ENCODE results near the gene TFB2M.

The TFB2M gene

DNA sequence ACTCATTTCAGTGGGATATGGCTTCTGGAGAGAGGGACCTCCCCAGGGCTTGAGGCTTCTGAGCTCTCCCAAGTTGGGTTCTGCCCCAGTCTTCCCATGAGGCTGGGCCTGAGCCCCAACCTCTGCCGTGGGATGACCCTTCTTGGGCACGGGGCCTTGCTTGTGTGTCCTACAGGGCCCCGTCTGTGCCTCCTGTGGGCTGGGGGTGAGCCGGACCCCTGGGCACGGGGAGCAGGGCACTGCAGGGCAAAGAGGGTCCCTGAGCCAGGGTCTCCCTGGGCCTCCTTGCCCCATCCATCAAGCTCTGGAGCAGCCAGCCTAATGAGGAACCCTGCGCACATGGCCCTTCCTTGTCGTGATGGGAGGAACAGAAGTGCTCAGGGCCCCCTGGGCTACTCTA is 53.8 kb downstream of the TFB2M start:
- DNase-seq = no peak

DNA sequence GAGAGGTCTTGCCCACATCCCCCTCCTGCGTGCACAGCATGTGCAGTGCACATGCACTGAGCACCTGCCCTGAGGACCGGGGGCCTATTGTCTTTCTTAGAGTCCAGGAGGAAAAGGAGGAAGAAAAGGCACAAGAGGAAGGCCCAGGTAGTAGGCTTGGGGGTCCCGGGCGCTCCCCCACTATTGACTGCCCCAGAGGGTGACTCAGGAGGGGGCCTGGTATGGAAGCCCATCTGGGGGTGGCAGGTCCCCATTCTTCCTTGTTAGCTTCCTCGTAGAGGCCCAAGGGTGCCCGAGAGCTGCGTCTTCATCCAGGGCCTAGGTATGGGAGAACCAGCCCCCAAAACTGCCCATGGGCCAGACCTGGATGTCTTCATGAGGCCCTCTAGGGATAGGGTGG is 54.9 kb downstream of the TFB2M start:
- DNase-seq = no peak

DNA sequence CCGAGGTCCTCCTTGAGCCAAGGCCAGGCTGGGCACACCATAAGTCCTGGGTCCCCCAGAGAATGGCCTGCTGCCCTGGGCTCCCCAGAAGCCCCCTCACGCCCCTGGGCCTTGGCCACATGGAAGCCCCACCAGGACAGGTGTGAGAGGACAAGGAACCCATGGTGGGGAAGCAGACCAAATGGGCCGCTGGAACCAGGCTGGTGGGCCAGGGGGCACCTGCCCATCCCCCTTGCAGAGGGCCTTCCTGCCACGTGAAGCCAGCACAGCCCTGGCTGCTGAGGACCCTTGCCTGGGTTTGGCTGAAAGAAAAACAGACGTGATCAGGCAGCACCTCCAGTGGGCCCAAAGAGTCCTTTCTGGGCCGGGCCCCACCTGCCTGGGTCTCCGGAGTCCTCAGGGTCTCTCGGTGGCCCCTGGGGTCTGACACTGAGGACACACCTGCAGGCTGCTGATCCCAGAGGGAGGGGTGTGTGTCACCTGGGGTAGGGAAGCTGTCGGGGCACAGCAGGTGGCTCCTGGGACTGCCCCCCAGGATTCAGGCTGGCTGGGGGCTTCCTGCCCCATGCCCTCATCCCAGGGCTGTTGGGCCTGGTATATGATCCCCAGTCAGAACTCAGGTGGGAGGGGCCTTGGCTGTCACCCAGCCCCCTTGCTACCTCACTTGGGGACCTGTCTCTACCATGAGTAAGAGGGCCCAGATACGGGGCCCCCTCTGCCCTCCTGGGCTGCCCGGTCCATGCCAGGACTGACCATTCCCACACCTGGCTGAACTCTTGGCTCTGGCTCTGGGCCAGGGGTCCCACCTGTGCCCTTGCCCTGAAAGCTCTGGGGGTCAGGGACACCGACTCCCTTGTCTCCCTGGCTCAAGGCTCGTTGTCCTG is 55.7 kb downstream of the TFB2M start:
- DNase-seq = no peak

DNA sequence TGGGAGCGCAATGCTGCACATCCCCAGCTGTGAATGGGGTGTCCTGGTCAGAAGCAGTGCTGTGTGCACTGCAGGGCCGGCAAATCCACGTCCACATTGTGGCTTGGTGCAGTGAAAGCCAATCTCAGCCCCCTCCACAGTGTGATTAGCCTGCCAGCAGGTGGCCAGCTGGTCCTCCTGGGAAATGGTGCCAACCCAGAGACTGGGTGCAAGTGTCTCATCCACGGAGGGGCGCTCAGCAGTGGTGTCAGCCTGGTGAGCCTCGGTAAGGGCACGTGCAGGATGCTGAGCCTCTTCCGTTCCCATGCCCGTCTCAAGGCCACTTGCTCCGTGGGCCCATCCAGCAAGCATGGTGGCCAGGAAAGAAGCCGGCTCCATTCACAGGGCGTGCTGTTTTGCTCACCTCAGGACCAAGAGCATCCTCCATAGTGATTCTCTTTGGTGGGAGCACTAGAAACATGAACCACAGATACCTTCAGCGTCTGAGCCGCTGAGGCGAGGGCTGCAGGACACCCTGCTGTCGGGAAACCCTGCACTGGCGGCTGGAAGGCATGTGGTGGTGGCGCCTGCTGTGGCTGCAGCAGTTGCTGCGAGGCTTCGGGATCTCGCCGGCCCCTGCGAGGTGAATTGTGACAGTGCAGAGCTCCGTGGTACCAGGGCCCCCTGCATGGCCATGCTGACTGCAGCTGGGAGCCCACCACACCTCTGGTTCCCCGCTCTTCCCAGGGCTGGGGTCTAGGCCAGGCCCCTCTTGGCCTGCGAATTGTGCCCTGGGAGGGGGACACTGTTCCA is 57.0 kb downstream of the TFB2M start:
- DNase-seq = no peak

DNA sequence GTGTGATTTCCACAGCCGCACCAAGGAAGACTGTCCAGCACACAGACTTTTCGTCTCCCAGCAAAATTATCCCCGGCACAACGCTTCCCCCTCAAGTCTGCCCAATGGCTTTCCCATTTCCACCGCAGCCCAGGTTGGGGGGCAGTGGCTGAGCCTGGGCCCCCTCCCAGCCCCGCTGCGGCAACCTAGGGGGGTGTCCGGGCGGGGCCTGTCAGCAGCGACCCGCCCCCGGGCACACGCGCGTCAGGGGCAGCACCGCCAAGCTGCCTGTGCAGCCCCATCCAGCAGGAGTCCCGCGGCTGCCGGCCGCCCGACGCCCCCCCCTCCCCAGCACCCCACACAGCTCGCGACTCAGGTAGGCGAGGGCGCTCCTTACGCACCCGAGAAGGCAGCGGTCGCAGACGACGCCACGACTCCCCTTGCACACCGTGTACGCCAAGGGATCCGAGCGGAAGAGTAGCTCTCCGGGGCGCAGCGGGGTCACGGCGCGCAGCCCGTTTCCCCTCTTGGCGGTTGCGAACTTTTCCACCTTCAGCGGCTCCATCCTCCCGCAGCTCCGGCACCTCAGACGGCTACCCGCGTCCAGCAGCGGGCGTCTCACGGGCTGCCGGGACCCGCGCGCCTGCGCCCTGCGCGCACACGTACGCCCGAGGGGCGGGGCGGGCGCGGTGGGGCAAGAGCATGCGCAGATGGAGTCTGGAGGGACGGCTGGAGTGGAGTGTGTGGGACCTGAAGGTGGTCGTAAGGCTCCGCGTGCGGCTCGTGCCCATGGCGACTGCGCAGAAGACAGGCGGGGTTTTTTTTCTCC is 59.2 kb downstream of the TFB2M start, which contains the start of gene SMYD3:
Gene SMYD3, minus strand, starts transcription at position 606 of the 808 bp plus-strand sequence.
- peak; percentile 77 for DNase-seq

DNA sequence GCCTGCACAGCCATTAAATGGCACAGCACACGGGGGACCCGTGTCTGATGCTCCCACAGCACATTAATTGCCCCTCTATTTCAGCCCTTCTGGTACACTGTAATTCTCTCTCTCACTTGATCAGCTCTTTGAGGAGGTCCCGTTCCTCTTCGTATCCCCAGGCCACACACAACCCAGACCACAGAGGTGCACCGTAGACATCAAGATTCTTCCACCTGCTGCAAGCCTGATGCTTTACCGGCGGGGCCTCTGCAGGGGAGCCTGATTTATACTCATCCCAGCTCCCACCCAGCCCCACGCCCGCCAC is 59.7 kb downstream of the TFB2M start:
- DNase-seq = no peak

DNA sequence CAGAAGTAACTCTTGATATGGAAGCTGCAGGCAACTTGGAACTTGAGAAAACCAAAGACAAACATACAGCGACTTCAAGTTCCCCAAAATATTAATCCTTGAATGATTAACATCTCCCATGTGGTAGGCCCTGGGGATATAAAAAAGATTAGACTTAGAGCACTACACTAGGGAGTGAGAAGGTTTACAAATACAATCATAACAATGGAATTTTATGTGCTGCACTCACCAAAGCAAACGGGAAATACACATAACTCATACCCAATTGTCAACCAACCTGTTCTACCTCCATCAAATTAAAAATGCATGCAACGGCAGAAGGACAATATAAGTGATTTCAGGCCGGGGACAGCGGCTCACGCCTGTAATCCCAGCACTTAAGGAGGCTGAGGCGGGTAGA is 62.7 kb downstream of the TFB2M start:
- no peak for DNase-seq

DNA sequence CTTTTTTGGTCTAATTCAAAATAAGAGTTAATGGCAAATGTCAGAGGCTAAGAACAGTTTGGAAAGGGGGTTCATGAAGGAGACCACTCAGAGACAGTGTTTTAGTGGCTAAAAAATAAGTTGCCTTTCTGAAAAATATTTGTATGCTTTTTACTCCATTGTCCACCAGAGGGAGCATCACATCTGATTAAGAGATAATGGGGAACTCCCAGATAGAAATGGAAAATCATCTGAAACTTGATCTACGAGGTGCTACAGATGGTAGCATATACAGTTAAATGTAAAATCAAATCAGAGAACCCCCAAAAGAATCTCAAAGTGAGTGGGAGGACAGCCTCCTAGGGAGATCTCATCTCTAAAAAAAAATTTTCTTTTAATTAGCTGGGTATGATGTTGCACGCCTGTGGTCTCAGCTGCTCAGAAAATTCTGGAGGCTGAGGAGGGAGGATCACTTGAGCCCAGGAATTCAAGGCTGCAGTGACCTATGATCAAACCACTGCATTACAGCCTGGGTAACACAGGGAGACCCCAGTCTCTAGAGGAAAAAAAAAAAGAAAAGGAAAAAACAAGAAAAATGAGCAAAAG is 68.6 kb downstream of the TFB2M start:
- DNase-seq = peak; percentile 59

DNA sequence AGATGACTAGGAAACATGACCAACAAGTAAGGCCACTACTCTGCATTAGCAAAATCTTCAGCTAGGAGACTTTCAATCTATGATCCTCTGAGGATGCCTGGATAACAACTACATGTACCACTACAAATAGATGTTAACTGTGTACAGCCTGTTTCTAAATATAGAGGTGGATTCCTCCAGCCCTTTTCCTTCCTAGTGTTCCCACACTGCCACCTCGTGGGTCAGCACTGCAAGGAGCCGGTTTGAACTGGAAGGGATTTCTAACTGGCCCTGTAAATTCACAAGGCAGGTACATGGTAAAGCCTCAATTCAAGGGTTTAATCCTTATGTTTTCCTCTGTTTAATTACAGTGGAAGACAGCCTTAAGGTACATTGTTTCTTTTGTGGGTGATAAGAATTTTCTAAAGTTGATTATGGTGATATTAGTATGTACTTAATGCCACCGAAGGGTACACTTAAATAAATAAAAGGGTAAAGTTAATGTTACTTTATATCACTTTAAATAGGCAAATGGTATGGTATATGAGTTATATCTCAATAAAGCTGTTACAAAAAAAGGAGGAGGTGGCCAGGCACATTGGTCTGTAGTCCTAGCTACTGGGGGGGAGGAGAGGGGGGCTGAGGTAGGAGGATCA is 73.3 kb downstream of the TFB2M start:
- no peak for DNase-seq

DNA sequence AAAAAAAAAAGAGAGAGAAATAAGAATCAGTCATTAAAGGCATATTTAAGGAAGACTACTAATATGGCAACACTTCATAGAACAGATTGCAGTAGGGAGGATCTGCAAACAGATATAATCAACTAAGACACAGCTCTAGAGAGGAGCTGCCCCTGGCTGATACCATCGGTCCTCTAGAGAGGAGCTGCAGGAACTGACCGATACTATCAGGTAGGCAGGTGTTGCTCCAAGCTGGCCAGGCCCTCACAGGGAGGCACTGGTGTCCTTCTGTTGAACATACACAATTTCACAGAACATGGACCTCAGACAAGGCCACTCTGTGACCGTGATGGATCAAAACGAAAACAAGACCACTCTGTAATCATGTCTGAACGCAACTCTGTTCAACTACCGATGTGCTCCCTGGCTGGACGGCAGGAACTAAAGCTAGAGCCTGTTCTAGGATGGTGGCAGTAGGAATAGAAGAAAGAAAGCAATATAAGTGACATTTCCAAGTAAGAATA is 74.5 kb downstream of the TFB2M start:
- DNase-seq = no peak

Data from central memory CD4-positive, alpha-beta T cell (primary cell).